Measurements from ENCODE around the gene TNS1.

DNA sequence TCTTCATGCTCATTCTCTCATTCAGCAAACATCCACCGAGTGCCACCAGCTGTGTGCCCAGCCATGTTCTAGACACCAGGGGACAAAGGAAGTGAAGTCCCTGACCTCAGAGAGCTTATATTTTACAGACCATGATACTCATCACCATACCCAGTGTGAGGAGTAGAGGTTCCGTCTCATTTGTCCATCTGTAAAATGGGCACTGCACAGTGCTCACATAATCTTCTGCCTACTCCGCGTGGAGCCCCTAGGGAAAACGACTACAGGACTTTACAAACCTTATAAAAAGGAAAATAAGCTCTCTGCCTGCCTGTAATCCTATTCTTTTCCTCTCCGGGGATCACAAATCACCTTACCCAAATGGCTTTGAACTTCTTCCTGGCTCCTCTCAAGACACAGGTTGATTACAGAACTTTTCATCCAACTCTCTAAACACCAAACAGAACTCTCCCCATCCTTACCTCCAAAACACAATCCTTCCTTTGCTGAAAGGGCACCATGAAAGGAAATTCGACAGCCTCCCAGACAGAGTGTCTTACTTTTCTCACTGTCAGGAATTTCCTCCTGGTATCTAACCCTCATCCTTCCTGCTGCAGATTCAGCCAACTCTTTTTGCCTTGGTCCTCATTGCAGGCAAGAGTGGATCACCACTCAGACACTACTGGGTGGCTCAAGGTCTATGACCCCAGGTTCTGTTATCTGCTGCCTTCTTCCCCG is 99.5 kb downstream of the TNS1 start:
- no peak for TF ChIP-seq CTCF (IDR thresholded peaks at IDR 0.05)
- no peak for TF ChIP-seq EP300 (IDR thresholded peaks at IDR 0.05)

Data from tibial nerve (tissue), 4 donors.